IMR-90 (cell line): ENCODE measurements around the gene NSUN5. TPM values are rescaled to one million over a fixed set of nuclear protein-coding genes. Genes with fewer than 3 reads are reported as not detected.
A peak's percentile ranks its signal among the peaks of the same experiment; 100 is the strongest.
"Not testable (repeated sequence)": the region's sequence is repeated elsewhere in the genome, so short reads cannot be mapped to it uniquely, and the experiment has no call there.

Experiments
- ATAC-seq: fragments of 200-7000 bp; cut with Tn5 transposase; 2 replicates; pipeline ENCODE4 v1.9.1; 2020; ENCODE audit warnings: low read depth, mild to moderate bottlenecking, moderate library complexity
- BruUV-seq: library from RNA; stranded (reverse); fragments of 400-500 nt; replicated peaks from 2 replicates; lab custom pipeline; 2021; lab: Mats Ljungman, UMichigan
- CTCF ChIA-PET: fragments of 300-600 bp; formaldehyde crosslinking; extraction: SDS; loops from one replicate; lab custom pipeline; 2021; ENCODE audit warnings: antibody characterized with exemption; lab: Yijun Ruan, JAX
- POLR2A ChIA-PET: fragments of 300-600 bp; sonication (Branson Sonifier 250); formaldehyde crosslinking; loops from one replicate; lab custom pipeline; 2022; ENCODE audit warnings: antibody characterized with exemption; ENCODE audit not compliant: unreplicated experiment; lab: Charles Lee
- DNase-seq: peaks from one replicate; pipeline ENCODE4 v3.0.0; 2013
- H2AFZ ChIP-seq: replicated peaks from 2 replicates; pipeline ENCODE3; 2013; ENCODE audit warnings: low read length, mild to moderate bottlenecking; ENCODE audit not compliant: poor library complexity
- H2AK5ac ChIP-seq: 2 replicates; pipeline ENCODE4 v1.6.1; 2013; ENCODE audit warnings: low read depth, low read length, inconsistent platforms
- H2AK9ac ChIP-seq: replicated peaks from 2 replicates; pipeline ENCODE3; 2013; ENCODE audit warnings: mild to moderate bottlenecking, low read depth, low read length, moderate library complexity; ENCODE audit not compliant: poor library complexity
- H2BK120ac ChIP-seq: 2 replicates; pipeline ENCODE4 v1.6.1; 2013; ENCODE audit warnings: low read depth, low read length, inconsistent platforms
- H2BK15ac ChIP-seq: 3 replicates; pipeline ENCODE4 v1.6.1; 2013; ENCODE audit warnings: low read depth, low read length, inconsistent platforms
- H2BK20ac ChIP-seq: 2 replicates; pipeline ENCODE4 v1.6.1; 2013; ENCODE audit warnings: low read depth, mild to moderate bottlenecking, inconsistent platforms, low read length, moderate library complexity
- H2BK5ac ChIP-seq: 2 replicates; pipeline ENCODE4 v1.6.1; 2013; ENCODE audit warnings: mild to moderate bottlenecking, low read depth, low read length, inconsistent platforms; ENCODE audit not compliant: poor library complexity, severe bottlenecking
- H3K14ac ChIP-seq: replicated peaks from 2 replicates; pipeline ENCODE4 v1.6.1; 2013; ENCODE audit warnings: low read depth, low read length, inconsistent platforms
- H3K18ac ChIP-seq: 2 replicates; pipeline ENCODE4 v1.6.1; 2013; ENCODE audit warnings: low read depth, low read length, control low read depth
- H3K23ac ChIP-seq: 2 replicates; pipeline ENCODE4 v1.6.1; 2013; ENCODE audit warnings: low read depth, low read length, inconsistent platforms
- H3K27ac ChIP-seq: 2 replicates; pipeline ENCODE4 v1.5.1; 2013; ENCODE audit warnings: mild to moderate bottlenecking, control low read depth, low read length; ENCODE audit not compliant: insufficient read depth
- H3K27me3 ChIP-seq: 2 replicates; pipeline ENCODE4 v1.6.1; 2013; ENCODE audit warnings: low read length; ENCODE audit not compliant: control insufficient read depth, insufficient read depth
- H3K36me3 ChIP-seq: 2 replicates; pipeline ENCODE4 v1.6.1; 2013; ENCODE audit warnings: low read length, mixed read lengths; ENCODE audit not compliant: control insufficient read depth, insufficient read depth
- H3K4ac ChIP-seq: 2 replicates; pipeline ENCODE4 v1.6.1; 2013; ENCODE audit warnings: low read depth, low read length, inconsistent platforms
- H3K4me1 ChIP-seq: 2 replicates; pipeline ENCODE4 v1.6.1; 2013; ENCODE audit warnings: low read length, mixed read lengths; ENCODE audit not compliant: control insufficient read depth, insufficient read depth
- H3K4me2 ChIP-seq: 2 replicates; pipeline ENCODE4 v1.6.1; 2013; ENCODE audit warnings: low read depth, mild to moderate bottlenecking, control low read depth, low read length, moderate library complexity
- H3K4me3 ChIP-seq: 2 replicates; pipeline ENCODE4 v1.5.1; 2013; ENCODE audit warnings: low read depth, mild to moderate bottlenecking, control low read depth, low read length, moderate library complexity; ENCODE audit not compliant: insufficient read depth
- H3K56ac ChIP-seq: 2 replicates; pipeline ENCODE4 v1.6.1; 2013; ENCODE audit warnings: low read length, inconsistent platforms; ENCODE audit not compliant: insufficient read depth; ENCODE audit errors: extremely low read depth
- H3K79me1 ChIP-seq, 2 experiments: 2 replicates each; pipeline ENCODE4 v1.6.1; 2013; ENCODE audit warnings: low read length in 2 of 2, inconsistent platforms in 1 of 2, low read depth in 1 of 2
- H3K9ac ChIP-seq: 2 replicates; pipeline ENCODE4 v1.6.1; 2013; ENCODE audit warnings: low read depth, low read length, control low read depth
- H3K9me1 ChIP-seq: 2 replicates; pipeline ENCODE4 v1.6.1; 2013; ENCODE audit warnings: low read length, inconsistent platforms; ENCODE audit not compliant: insufficient read depth
- H3K9me3 ChIP-seq: 2 replicates; pipeline ENCODE4 v1.6.1; 2013; ENCODE audit warnings: low read length; ENCODE audit not compliant: control insufficient read depth, insufficient read depth
- H4K20me1 ChIP-seq: 2 replicates; pipeline ENCODE4 v1.6.1; 2013; ENCODE audit warnings: low read length, inconsistent platforms; ENCODE audit not compliant: insufficient read depth
- H4K5ac ChIP-seq: 2 replicates; pipeline ENCODE4 v1.6.1; 2013; ENCODE audit warnings: mild to moderate bottlenecking, low read depth, low read length, control low read depth
- H4K8ac ChIP-seq, 2 experiments: 2 replicates each; pipeline ENCODE4 v1.6.1; 2013; ENCODE audit warnings: low read depth in 2 of 2, low read length in 2 of 2, control low read depth in 1 of 2, inconsistent platforms in 1 of 2
- H4K91ac ChIP-seq: 2 replicates; pipeline ENCODE4 v1.6.1; 2013; ENCODE audit warnings: low read depth, low read length, inconsistent platforms; ENCODE audit not compliant: insufficient read depth
- WGBS, 2 experiments: methylation state at CpG; one replicate each; pipeline versions ENCODE4 v1.1.5 to v1.1.7; 2013; ENCODE audit warnings: missing lambda C conversion rate in 2 of 2; ENCODE audit not compliant: insufficient read length in 1 of 2; ENCODE audit errors: extremely low coverage in 2 of 2; 5-methylcytosine and 5-hydroxymethylcytosine counted together
- dilution Hi-C: fragments of 300-500 bp; cut with HindIII; formaldehyde crosslinking; loops from one replicate; pipeline ENCODE4 v1.14.3; 2018; ENCODE audit warnings: low sequenced_read_pairs; ENCODE audit not compliant: unreplicated experiment
- in situ Hi-C: fragments of 300-500 bp; cut with MboI; formaldehyde crosslinking; loops from 3 replicates; pipeline ENCODE4 v1.14.3; 2019; ENCODE audit warnings: low sequenced_read_pairs, inconsistent platforms, mixed read lengths
- intact Hi-C: fragments of 100-400 bp; cut with micrococcal nuclease; formaldehyde crosslinking; loops from 2 replicates; pipeline ENCODE4 v1.10.0; 2022
- polyA plus RNA-seq, 3 experiments: library from polyadenylated mRNA; depleted of rRNA; stranded (reverse); fragments of >200 nt; gene quantifications; 2 replicates each; pipeline ENCODE4 v1.2.3, GENCODE V29; 2012; ENCODE audit warnings: low replicate concordance in 1 of 3
- total RNA-seq: library from RNA; depleted of rRNA; stranded (reverse); fragments of >200 nt; gene quantifications from 2 replicates; pipeline ENCODE4 v1.2.3, GENCODE V29; 2012

NSUN5 gene
- total and polyA plus RNA-seq, 2 of the 4 experiments (the other 2 are of a cell fraction) = 10.0 to 17.7 TPM

- H2AK9ac ChIP-seq, H3K4me2 ChIP-seq, H2BK5ac ChIP-seq, H2BK120ac ChIP-seq, H3K9ac ChIP-seq, H3K9me1 ChIP-seq, H3K4ac ChIP-seq, H3K18ac ChIP-seq, H3K27ac ChIP-seq, H2BK20ac ChIP-seq, H4K91ac ChIP-seq, BruUV-seq, H4K5ac ChIP-seq, H3K14ac ChIP-seq, CTCF ChIA-PET, POLR2A ChIA-PET, H2AFZ ChIP-seq, H3K4me3 ChIP-seq, H2BK15ac ChIP-seq, H3K27me3 ChIP-seq, H2AK5ac ChIP-seq, DNase-seq, intact Hi-C loops, H4K8ac ChIP-seq, ATAC-seq, H3K4me1 ChIP-seq, H3K23ac ChIP-seq, dilution Hi-C loops, H3K9me3 ChIP-seq, H4K20me1 ChIP-seq, H3K56ac ChIP-seq, in situ Hi-C loops: not testable (repeated sequence)
- peaks cover 3 to 15% of the 10 kb centered on the region in 2 experiments; a peak in 3 of 4 replicates for H3K79me1 ChIP-seq
- WGBS, 2 experiments = no CpG with 5 or more reads among the region's 10 CpGs
- H3K36me3 ChIP-seq = peaks cover 26% of the 10 kb centered on the region
Observed at GRCh38 chr7:73302846-73303245, 5.8 kb downstream of the NSUN5 start.

- H3K4me2 ChIP-seq, H3K4me1 ChIP-seq, H3K9me1 ChIP-seq, H3K18ac ChIP-seq, H3K9ac ChIP-seq, H2AFZ ChIP-seq, H4K91ac ChIP-seq, H3K27me3 ChIP-seq, H3K79me1 ChIP-seq, CTCF ChIA-PET, H3K23ac ChIP-seq, H4K5ac ChIP-seq, H2BK120ac ChIP-seq, dilution Hi-C loops, in situ Hi-C loops, H3K9me3 ChIP-seq, DNase-seq, POLR2A ChIA-PET, H2BK5ac ChIP-seq, H4K20me1 ChIP-seq, H3K14ac ChIP-seq, H3K27ac ChIP-seq, intact Hi-C loops, H4K8ac ChIP-seq, H2AK9ac ChIP-seq, H2BK20ac ChIP-seq, H3K56ac ChIP-seq, H3K4ac ChIP-seq, H2BK15ac ChIP-seq, H3K4me3 ChIP-seq, H2AK5ac ChIP-seq, BruUV-seq: not testable (repeated sequence)
- peaks cover 23% of the 10 kb centered on the region for H3K36me3 ChIP-seq
- ATAC-seq = peak; percentile 40; the same call in 1 of the 2 replicates
- WGBS, 2 experiments = no CpG with 5 or more reads among the region's 14 CpGs
Observed at GRCh38 chr7:73301108-73301507, 7.5 kb downstream of the NSUN5 start.
